CD14-positive monocyte (primary cell): Measurements from ENCODE around the gene SH2B3. TPM values are rescaled to one million over a fixed set of nuclear protein-coding genes. Genes with fewer than 3 reads are reported as not detected.

ENCODE experiments used
- DNase-seq, 3 donors: peaks; one replicate each; pipeline ENCODE4 v3.0.0-alpha.2; 2011 to 2022
- H2AFZ ChIP-seq: 2 replicates; pipeline ENCODE4 v1.6.0; 2012; ENCODE audit warnings: mild to moderate bottlenecking, low read depth, low read length, inconsistent platforms; ENCODE audit not compliant: insufficient read depth, poor library complexity, severe bottlenecking
- H3K27ac ChIP-seq, 2 donors: 1 replicate in 1 of 2; 2 replicates in 1 of 2; pipeline ENCODE4 v1.5.1; 2012 to 2013; ENCODE audit warnings: low read length in 2 of 2, control low read depth in 1 of 2, inconsistent platforms in 1 of 2, low read depth in 1 of 2, mild to moderate bottlenecking in 1 of 2
- H3K27me3 ChIP-seq, 2 donors: one replicate each; pipeline versions ENCODE4 v1.6.0 to v1.6.1; 2011 to 2013; ENCODE audit warnings: low read length in 2 of 2; ENCODE audit not compliant: control insufficient read depth in 2 of 2, insufficient read depth in 2 of 2
- H3K36me3 ChIP-seq, 2 donors: replicated peaks in 1 of 2; 1 replicate in 1 of 2; 2 replicates in 1 of 2; pipeline versions ENCODE4 v1.5.1 to v1.6.1; 2012 to 2013; ENCODE audit warnings: low read length in 2 of 2, control low read depth in 1 of 2, inconsistent platforms in 1 of 2, mild to moderate bottlenecking in 1 of 2; ENCODE audit not compliant: insufficient read depth in 2 of 2, control insufficient read depth in 1 of 2
- H3K4me1 ChIP-seq, 2 donors: 1 replicate in 1 of 2; 2 replicates in 1 of 2; pipeline versions ENCODE4 v1.5.1 to v1.6.1; 2012 to 2013; ENCODE audit warnings: low read length in 2 of 2, control low read depth in 1 of 2, inconsistent platforms in 1 of 2, mild to moderate bottlenecking in 1 of 2, moderate library complexity in 1 of 2; ENCODE audit not compliant: insufficient read depth in 2 of 2, control insufficient read depth in 1 of 2
- H3K4me2 ChIP-seq: replicated peaks from 2 replicates; pipeline ENCODE3; 2012; ENCODE audit warnings: low read length, moderate library complexity, mild to moderate bottlenecking; ENCODE audit not compliant: poor library complexity, severe bottlenecking; ENCODE audit errors: extremely low read depth
- H3K4me3 ChIP-seq, 3 experiments: fragments of 200-600 bp in 1 of 3; sonication (generic) in 1 of 3; replicated peaks in 1 of 3; 1 replicate in 2 of 3; 2 replicates in 1 of 3; pipeline ENCODE4 v1.5.1; 2011 to 2013; ENCODE audit warnings: low read length in 3 of 3, mild to moderate bottlenecking in 3 of 3, control low read depth in 2 of 3, low read depth in 2 of 3, inconsistent platforms in 1 of 3, moderate library complexity in 1 of 3
- H3K79me2 ChIP-seq: 2 replicates; pipeline ENCODE4 v1.6.0; 2012; ENCODE audit warnings: mild to moderate bottlenecking, control low read depth, inconsistent platforms, low read length, moderate library complexity; ENCODE audit not compliant: insufficient read depth
- H3K9ac ChIP-seq: 2 replicates; pipeline ENCODE4 v1.6.0; 2017; ENCODE audit warnings: low read length, mild to moderate bottlenecking; ENCODE audit not compliant: insufficient read depth, poor library complexity, severe bottlenecking
- H3K9me3 ChIP-seq, 2 donors: replicated peaks in 1 of 2; 1 replicate in 1 of 2; 2 replicates in 1 of 2; pipeline versions ENCODE4 v1.5.1 to v1.6.1; 2012 to 2013; ENCODE audit warnings: low read length in 2 of 2, control low read depth in 1 of 2; ENCODE audit not compliant: control insufficient read depth in 1 of 2, insufficient read depth in 1 of 2
- H4K20me1 ChIP-seq: 2 replicates; pipeline ENCODE4 v1.6.0; 2012; ENCODE audit warnings: mild to moderate bottlenecking, low read length, control low read depth, moderate library complexity; ENCODE audit not compliant: insufficient read depth
- H3K27ac Mint-ChIP-seq, 7 donors: one replicate each; pipeline ENCODE4 v1.8.0; 2020; ENCODE audit warnings: mild to moderate bottlenecking in 7 of 7, mixed read lengths in 7 of 7, moderate library complexity in 6 of 7, inconsistent platforms in 2 of 7
- H3K27me3 Mint-ChIP-seq, 3 donors: one replicate each; pipeline ENCODE4 v1.8.0; 2021 to 2022; ENCODE audit warnings: low read depth in 3 of 3, mild to moderate bottlenecking in 3 of 3, mixed read lengths in 3 of 3, moderate library complexity in 3 of 3, inconsistent platforms in 1 of 3
- H3K36me3 Mint-ChIP-seq, 2 donors: one replicate each; pipeline ENCODE4 v1.8.0; 2020; ENCODE audit warnings: mixed read lengths in 2 of 2, inconsistent platforms in 1 of 2, mild to moderate bottlenecking in 1 of 2
- H3K4me1 Mint-ChIP-seq: one replicate; pipeline ENCODE4 v1.8.0; 2020; ENCODE audit warnings: mild to moderate bottlenecking, mixed read lengths
- H3K4me3 Mint-ChIP-seq, 2 donors: one replicate each; pipeline ENCODE4 v1.8.0; 2020; ENCODE audit warnings: mild to moderate bottlenecking in 2 of 2, mixed read lengths in 2 of 2, moderate library complexity in 1 of 2
- H3K9me3 Mint-ChIP-seq, 7 donors: one replicate each; pipeline ENCODE4 v1.8.0; 2020 to 2022; ENCODE audit warnings: mixed read lengths in 7 of 7, mild to moderate bottlenecking in 6 of 7, moderate library complexity in 6 of 7, inconsistent platforms in 2 of 7
- CTCF ChIP-seq: fragments of 200-600 bp; IDR thresholded peaks from one replicate; pipeline ENCODE4 v1.8.0; 2022; ENCODE audit warnings: antibody characterized with exemption, mild to moderate bottlenecking
- WGBS: methylation state at CpG from one replicate; pipeline ENCODE4 v1.1.5; 2013; ENCODE audit warnings: missing lambda C conversion rate; ENCODE audit not compliant: insufficient coverage; 5-methylcytosine and 5-hydroxymethylcytosine counted together
- intact Hi-C, 2 donors: fragments of 100-400 bp; cut with micrococcal nuclease; formaldehyde crosslinking; loops; one replicate each; pipeline versions ENCODE4 v1.15.0 to v1.15.1; 2023
- polyA minus RNA-seq: library from RNA; depleted of rRNA, polyadenylated mRNA; stranded (reverse); fragments of >200 nt; gene quantifications from 2 replicates; pipeline ENCODE4 v1.2.3, GENCODE V29; 2012
- polyA plus RNA-seq, 3 donors: library from polyadenylated mRNA; depleted of rRNA in 1 of 3; unstranded in 2 of 3; stranded (reverse) in 1 of 3; fragments of 300-500 nt in 2 of 3; fragments of >200 nt in 1 of 3; fragmentation: Illumina TruSeq in 2 of 3; gene quantifications; 1 replicate in 2 of 3; 2 replicates in 1 of 3; pipeline ENCODE4 v1.2.3, GENCODE V29; 2012 to 2021
- total RNA-seq, 12 experiments: library from RNA in 1 of 12; stranded (reverse) in 1 of 12; fragments of 120-200 nt in 1 of 12; gene quantifications; one replicate each; pipeline ENCODE4 v1.2.4 and lab custom pipeline; 2013 to 2026; ENCODE audit warnings: mixed read lengths in 6 of 12, inconsistent platforms in 1 of 12

SH2B3 gene
- 85.1 TPM for total RNA-seq (2013)
- polyA plus RNA-seq (100 to 1,000 TPM in 1 of 3 donors, 10 to 100 TPM in 2; 15.2 to 136 (median 33.5) TPM), polyA minus RNA-seq (69.8 and 117 TPM in 2 replicates), total RNA-seq (lab: John Stamatoyannopoulos, UW) (239 to 999 (median 418) reads per million in 11 experiments)

GRCh38 chr12:111405859-111406473 lies at the start of gene SH2B3:
SH2B3 (plus strand) TSS chr12:111405923; CDS start chr12:111418146, 12,223 bp downstream.
- Mint-ChIP-seq H3K9me3 (peaks cover 0 to 2% (median 0%) of the 10 kb centered on the region in 7 donors), H3K4me3 (peak within 1 kb of the TSS; percentile 92 to 96), H3K27me3 (peaks cover 0 to 5% (median 0%) of the 10 kb centered on the region in 3 donors), H3K4me1 (peaks cover 59% of the 10 kb centered on the region), H3K36me3 (peaks cover 5 to 24% of the 10 kb centered on the region in 2 donors), H3K27ac (peak within 1 kb of the TSS; percentile 95 to 100 (median 97))
- peak within 1 kb of the TSS; percentile 93 to 98 for H3K27ac ChIP-seq
- H3K9me3 ChIP-seq: no peaks in the 10 kb centered on the region
- H3K36me3 ChIP-seq: peaks cover 0 to 5% of the 10 kb centered on the region in 2 donors
- no peaks in the 10 kb centered on the region for H3K27me3 ChIP-seq
- H3K4me3 ChIP-seq: peak within 1 kb of the TSS; percentile 91 to 99 (median 91)
- no peak within 1 kb of the TSS for H2AFZ ChIP-seq
- TF ChIP-seq CTCF: no peak
- H3K4me2 ChIP-seq: peak within 1 kb of the TSS; percentile 87
- peaks cover 64 to 72% of the 10 kb centered on the region in 2 donors for H3K4me1 ChIP-seq
- peaks cover 58% of the 10 kb centered on the region for H4K20me1 ChIP-seq
- peaks cover 65% of the 10 kb centered on the region for H3K79me2 ChIP-seq
- no peak for DNase-seq
- WGBS: 0% methylated on average over 68 of the region's 80 CpGs
- peak within 1 kb of the TSS; percentile 99 for H3K9ac ChIP-seq
- intact Hi-C loops: loop anchor here (1.0 to 10.0 kb wide), 3 partner anchors 9 to 91 kb away; no protein-coding TSS in a partner anchor

- DNase-seq: peak; percentile 16 to 40 (median 38)
- H2AFZ ChIP-seq: no peak overlapping the region
- peak overlapping the region in 5 of 7 donors; percentile 14 to 81 (median 41) for H3K27ac Mint-ChIP-seq
- H3K4me1 ChIP-seq: peaks cover 12 to 18% of the 10 kb centered on the region in 2 donors
- H3K79me2 ChIP-seq: no peaks in the 10 kb centered on the region
- H3K27me3 Mint-ChIP-seq: peaks cover 5 to 9% (median 6%) of the 10 kb centered on the region in 3 donors
- H3K4me2 ChIP-seq: peak overlapping the region; percentile 34
- H3K9me3 ChIP-seq: no peaks in the 10 kb centered on the region
- WGBS: 4% methylated on average over 7 of the region's 11 CpGs
- no peak overlapping the region for H3K27ac ChIP-seq
- H3K36me3 Mint-ChIP-seq: peaks cover 22 to 30% of the 10 kb centered on the region in 2 donors
- peaks cover 16 to 27% of the 10 kb centered on the region in 2 donors for H3K36me3 ChIP-seq
- peaks cover 0 to 5% (median 0%) of the 10 kb centered on the region in 7 donors for H3K9me3 Mint-ChIP-seq
- H3K4me1 Mint-ChIP-seq: peaks cover 33% of the 10 kb centered on the region
- intact Hi-C loops: no loop called here
- H3K9ac ChIP-seq: peak overlapping the region; percentile 6
- no peaks in the 10 kb centered on the region for H3K27me3 ChIP-seq
- no peak for TF ChIP-seq CTCF
- H3K4me3 Mint-ChIP-seq: peak overlapping the region in 1 of 2 donors; percentile 80
- H3K4me3 ChIP-seq: no peak overlapping the region
- H4K20me1 ChIP-seq: no peaks in the 10 kb centered on the region
Observed at GRCh38 chr12:111359231-111359913, 46.4 kb upstream of the SH2B3 start.
